ENCODE results near the gene GFRA4.

GRCh38 chr20:3671986-3672546, 8.9 kb upstream of the GFRA4 start:
- TF ChIP-seq CTCF (IDR thresholded peaks at IDR 0.05) (no peak), SMC3 (IDR thresholded peaks at IDR 0.05; ENCODE audit: low read depth, low read length) (no peak), JUND (IDR thresholded peaks at IDR 0.05) (no peak), RAD21 (IDR thresholded peaks at IDR 0.05; ENCODE audit: low read length) (no peak), GABPA (IDR thresholded peaks at IDR 0.05; ENCODE audit: low read depth) (no peak)
